ENCODE results near the gene PTPRU. TPM values are rescaled to one million over a fixed set of nuclear protein-coding genes. Genes with fewer than 3 reads are reported as not detected.

The PTPRU gene
- total and polyA plus RNA-seq, 2 of the 8 experiments (the other 6 are each of a cell fraction or from before 2014, with no cell fraction given): 33.8 to 41.8 TPM

DNA sequence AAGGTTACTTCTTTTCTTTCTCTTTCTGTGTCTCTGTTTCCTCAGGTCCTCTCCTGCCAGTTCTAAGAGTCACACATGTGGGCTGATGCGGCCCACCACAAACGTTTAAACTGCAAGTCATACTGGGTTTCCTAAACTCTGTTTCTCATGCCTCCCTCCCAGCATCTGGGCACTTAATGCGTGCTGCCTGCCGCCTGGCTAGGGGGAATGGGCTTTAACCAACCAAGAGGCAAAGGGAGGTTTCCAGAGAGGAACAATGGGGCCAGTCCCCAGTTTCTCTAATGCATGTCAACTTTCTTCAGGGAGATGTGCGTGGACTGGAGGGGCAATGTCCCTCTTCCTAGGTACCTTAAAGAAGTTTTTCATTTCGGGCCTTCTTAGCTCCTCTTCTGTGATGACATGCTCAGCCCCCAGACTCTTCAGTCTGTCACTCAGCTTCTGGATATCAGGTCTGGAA is 34.7 kb upstream of the PTPRU start:
- H2BK120ac ChIP-seq (replicated peaks; ENCODE audit: low read depth, low read length): no peak overlapping the region
- no peak overlapping the region for H4K8ac ChIP-seq (ENCODE audit: extremely low read depth, insufficient read depth, low read length)
- peaks cover 0 to 6% (median 2%) of the 10 kb centered on the region in 4 experiments; a peak in 2 of 7 replicates for H3K4me1 ChIP-seq (replicated peaks in 1 of 4; ENCODE audit: control insufficient read depth in 3 of 4, insufficient read depth in 4 of 4, low read length in 3 of 4)
- no peak overlapping the region for H3K18ac ChIP-seq (ENCODE audit: extremely low read depth, low read length)
- H2AK5ac ChIP-seq (ENCODE audit: low read depth, low read length): no peak overlapping the region
- no peaks in the 10 kb centered on the region for H3K79me2 ChIP-seq (ENCODE audit: control insufficient read depth in 1 of 2, insufficient read depth in 2 of 2, low read length in 2 of 2)
- no peak overlapping the region for H2BK20ac ChIP-seq (ENCODE audit: low read length)
- no peak overlapping the region for H2BK12ac ChIP-seq (ENCODE audit: low read depth, low read length)
- no peak overlapping the region for H3K4me3 ChIP-seq (ENCODE audit: extremely low read depth in 1 of 4, insufficient read depth in 2 of 4, low read depth in 3 of 4, low read length in 4 of 4)
- no peak for TF ChIP-seq POLR2A (IDR thresholded peaks at IDR 0.05; ENCODE audit: control extremely low read depth in 1 of 2, low read depth in 2 of 2, low read length in 2 of 2)
- TF ChIP-seq KDM5A (IDR thresholded peaks at IDR 0.05; ENCODE audit: low read length): no peak
- TF ChIP-seq, protein P1, sequence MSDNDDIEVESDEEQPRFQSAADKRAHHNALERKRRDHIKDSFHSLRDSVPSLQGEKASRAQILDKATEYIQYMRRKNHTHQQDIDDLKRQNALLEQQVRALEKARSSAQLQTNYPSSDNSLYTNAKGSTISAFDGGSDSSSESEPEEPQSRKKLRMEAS (IDR thresholded peaks at IDR 0.05): no peak
- TF ChIP-seq GABPA (IDR thresholded peaks at IDR 0.05; ENCODE audit: borderline replicate concordance, insufficient read depth, low read length): no peak
- TF ChIP-seq CHD2 (IDR thresholded peaks at IDR 0.05; ENCODE audit: low read length): no peak
- no peak overlapping the region for H3K56ac ChIP-seq (replicated peaks; ENCODE audit: insufficient read length, low read depth, low read length)
- H2BK5ac ChIP-seq (ENCODE audit: low read depth, low read length): peak overlapping the region; percentile 19; the same call in 1 of the 2 replicates
- no peak overlapping the region for H3K14ac ChIP-seq (ENCODE audit: insufficient read length)
- 91% methylated on average over 6 of the region's 6 CpGs; no CpG with 5 or more reads in 1 of the 2 experiments for WGBS, 2 experiments (ENCODE audit: extremely low coverage in 1 of 2, insufficient coverage in 1 of 2, insufficient read length in 1 of 2, insufficient replicate concordance in 2 of 2, low coverage in 1 of 2, low lambda C conversion rate in 2 of 2, missing lambda C conversion rate in 1 of 2)
- H3K4me2 ChIP-seq (ENCODE audit: insufficient read depth in 1 of 2, low read depth in 2 of 2, low read length in 2 of 2): no peak overlapping the region
- DNase-seq (ENCODE audit: low read depth in 1 of 2, low spot score in 2 of 2) (no peak), FAIRE-seq (no peak)
- H3K23ac ChIP-seq (ENCODE audit: insufficient read length): no peak overlapping the region
- peaks cover 2 to 31% (median 21%) of the 10 kb centered on the region in 4 experiments; a peak in 6 of 8 replicates for H3K36me3 ChIP-seq (ENCODE audit: control insufficient read depth in 2 of 4, insufficient read depth in 4 of 4, low read length in 3 of 4)
- ChIA-PET CTCF (ENCODE audit: partially characterized antibody) (interaction anchor here (0.7 to 5.3 kb wide), 33 partner anchors 9 to 327 kb away, joined by 3 to 20 read pairs (median 5); partner anchors contain the start of genes SRSF4 and TMEM200B), POLR2A (ENCODE audit: partially characterized antibody) (interaction anchor here (0.7 to 1.7 kb wide), 4 partner anchors 20 to 77 kb away, joined by 3 to 6 read pairs (median 4); partner anchors contain the start of gene SRSF4)
- H3K27me3 ChIP-seq (replicated peaks in 1 of 4; ENCODE audit: control insufficient read depth in 3 of 4, extremely low read depth in 1 of 4, insufficient read depth in 3 of 4, low read length in 3 of 4): no peaks in the 10 kb centered on the region
- H3K9ac ChIP-seq (replicated peaks in 1 of 4; ENCODE audit: extremely low read depth in 1 of 4, low read depth in 3 of 4, low read length in 3 of 4): no peak overlapping the region
- H3K9me3 ChIP-seq (ENCODE audit: insufficient read depth in 2 of 2, low read depth in 1 of 2, low read length in 1 of 2): no peaks in the 10 kb centered on the region
- H3K79me1 ChIP-seq (ENCODE audit: low read depth, low read length): no peaks in the 10 kb centered on the region
- H3K27ac ChIP-seq (ENCODE audit: low read depth, low read length): no peak overlapping the region
- no peak overlapping the region for H2BK15ac ChIP-seq (ENCODE audit: low read length)
- no peak overlapping the region for H4K5ac ChIP-seq (ENCODE audit: insufficient read length, low read depth, low read length)
- peaks cover 0 to 2% of the 10 kb centered on the region in 2 experiments for H4K20me1 ChIP-seq (replicated peaks in 1 of 2; ENCODE audit: control insufficient read depth in 1 of 2, insufficient read depth in 2 of 2, low read length in 2 of 2)
- H3K4ac ChIP-seq (replicated peaks; ENCODE audit: insufficient read length, low read depth, low read length): no peak overlapping the region
- no peak overlapping the region for H4K91ac ChIP-seq (replicated peaks; ENCODE audit: insufficient read length, low read length)
- H2AFZ ChIP-seq (ENCODE audit: low read length): no peak overlapping the region
- H3K23me2 ChIP-seq (ENCODE audit: low read depth, low read length): no peaks in the 10 kb centered on the region

Measured in H1 (cell line).